Measurements from ENCODE around the gene SCLT1. TPM values are rescaled to one million over a fixed set of nuclear protein-coding genes. Genes with fewer than 3 reads are reported as not detected.

SCLT1 gene
- total RNA-seq, 1 experiment from 2014 or later, result 13.3 TPM

GRCh38 chr4:129111919-129112318, 18.6 kb upstream of the SCLT1 start:
- intact Hi-C loops (cut with micrococcal nuclease), result no loop called here
- no peak overlapping the region for H3K4me3 ChIP-seq (replicated peaks in 1 of 2; ENCODE audit: low read depth in 1 of 2, low read length in 2 of 2)
- no peak for DNase-seq (ENCODE audit: low read depth, low spot score)
- no peak overlapping the region for H2AFZ ChIP-seq (ENCODE audit: low read depth, low read length, poor library complexity, severe bottlenecking)
- H3K27me3 ChIP-seq (ENCODE audit: insufficient read depth, low read length), result no peaks in the 10 kb centered on the region
- no peak overlapping the region for H3K27ac ChIP-seq (ENCODE audit: low read depth, low read length)
- H4K20me1 ChIP-seq (ENCODE audit: insufficient read depth), result no peaks in the 10 kb centered on the region
- no peaks in the 10 kb centered on the region for H3K9me2 ChIP-seq (ENCODE audit: insufficient read depth)
- TF ChIP-seq JUND (IDR thresholded peaks at IDR 0.05) (no peak), CTCF (IDR thresholded peaks at IDR 0.05 in 2 of 3, conservative IDR thresholded peaks at IDR 0.05 in 1 of 3; ENCODE audit: borderline replicate concordance in 1 of 3, insufficient read depth in 1 of 3, low read depth in 2 of 3, low read length in 2 of 3) (peak in 1 of 3 experiments; percentile 22; a peak in 2 of 6 replicates), MAX (IDR thresholded peaks at IDR 0.05) (no peak), EGR1 (IDR thresholded peaks at IDR 0.05; ENCODE audit: low read depth) (no peak), EZH2 (IDR thresholded peaks at IDR 0.05) (no peak), RAD21 (IDR thresholded peaks at IDR 0.05; ENCODE audit: low read depth) (peak; percentile 8; the same call in 1 of the 2 replicates), ZBTB33 (IDR thresholded peaks at IDR 0.05; ENCODE audit: extremely low read depth, insufficient replicate concordance, low read length) (no peak), POLR2AphosphoS5 (IDR thresholded peaks at IDR 0.05; ENCODE audit: low read depth, low read length) (no peak)
- POLR2A ChIA-PET, result no interaction called here
- RAD21 ChIA-PET (ENCODE audit: low non-redundant PET in 1 of 2, low total read pairs in 2 of 2, uncharacterized antibody in 2 of 2, unreplicated experiment in 2 of 2), result no interaction called here
- ATAC-seq, result peak; percentile 60
- no peaks in the 10 kb centered on the region for H3K4me1 ChIP-seq (ENCODE audit: control insufficient read depth in 1 of 2, insufficient read depth in 2 of 2, low read length in 2 of 2)
- no peak overlapping the region for H3K4me2 ChIP-seq (ENCODE audit: low read length)
- CTCF ChIA-PET, result no interaction called here
- no TSS peak for BruUV-seq (replicated peaks)
- no peaks in the 10 kb centered on the region for H3K9me3 ChIP-seq (ENCODE audit: control insufficient read depth in 1 of 2, insufficient read depth in 1 of 2, low read depth in 1 of 2, low read length in 2 of 2)
- H3K36me3 ChIP-seq (ENCODE audit: control insufficient read depth in 1 of 2, insufficient read depth in 2 of 2, low read length in 2 of 2), result no peaks in the 10 kb centered on the region
- H3K79me2 ChIP-seq (ENCODE audit: insufficient read depth, low read length), result no peaks in the 10 kb centered on the region
- H3K9ac ChIP-seq (ENCODE audit: low read length), result no peak overlapping the region

Measured in HCT116 (cell line).